Glutamatergic neuron (in vitro differentiated cells): ENCODE results near the gene YLPM1. TPM values are rescaled to one million over a fixed set of nuclear protein-coding genes. Genes with fewer than 3 reads are reported as not detected.

ENCODE experiments used
- DNase-seq: peaks from one replicate; pipeline ENCODE4 v3.0.0; 2022
- H3K27ac Mint-ChIP-seq: one replicate; pipeline ENCODE4 v1.8.0; 2020; ENCODE audit warnings: mild to moderate bottlenecking, mixed read lengths, inconsistent platforms; ENCODE audit not compliant: unreplicated experiment
- H3K27me3 Mint-ChIP-seq: one replicate; pipeline ENCODE4 v1.8.0; 2020; ENCODE audit warnings: mild to moderate bottlenecking, moderate library complexity, mixed read lengths, inconsistent platforms; ENCODE audit not compliant: unreplicated experiment
- H3K36me3 Mint-ChIP-seq: one replicate; pipeline ENCODE4 v1.8.0; 2020; ENCODE audit warnings: mild to moderate bottlenecking, mixed read lengths, inconsistent platforms; ENCODE audit not compliant: unreplicated experiment
- H3K4me1 Mint-ChIP-seq: one replicate; pipeline ENCODE4 v1.8.0; 2020; ENCODE audit warnings: mild to moderate bottlenecking, low read depth, mixed read lengths, inconsistent platforms; ENCODE audit not compliant: unreplicated experiment
- H3K4me3 Mint-ChIP-seq: one replicate; pipeline ENCODE4 v1.8.0; 2020; ENCODE audit warnings: mild to moderate bottlenecking, mixed read lengths, inconsistent platforms; ENCODE audit not compliant: unreplicated experiment
- H3K9me3 Mint-ChIP-seq: one replicate; pipeline ENCODE4 v1.8.0; 2020; ENCODE audit warnings: mild to moderate bottlenecking, moderate library complexity, mixed read lengths, inconsistent platforms; ENCODE audit not compliant: unreplicated experiment
- long read RNA-seq: library from polyadenylated mRNA; unstranded; transcript quantifications from one replicate; pipeline ENCODE4 v2.0.0, GENCODE V29; 2020; ENCODE audit not compliant: unreplicated experiment
- total RNA-seq: library from RNA; stranded (reverse); fragmentation: NEBNext Ultra II Directional; extraction: Animal tissue kit (Norgen Biotek cat#: 25700); gene quantifications from one replicate; pipeline ENCODE4 v1.2.1, GENCODE V29; 2021; ENCODE audit not compliant: unreplicated experiment
- TF ChIP-seq, protein P1 (sequence below): fragments of 200-600 bp; sonication (generic); IDR thresholded peaks from one replicate; pipeline ENCODE4 v1.5.0; 2021; ENCODE audit not compliant: partially characterized antibody, unreplicated experiment

Gene YLPM1
- 99.9 TPM for total RNA-seq
- long read RNA-seq: 0 reads

GRCh38 chr14:74762917-74763802 lies at the start of gene YLPM1:
YLPM1 (plus strand) TSS chr14:74763316; CDS start chr14:74763490, 174 bp downstream.
- peak within 1 kb of the TSS; percentile 97 for H3K4me3 Mint-ChIP-seq
- peak; percentile 90 for DNase-seq

DNA sequence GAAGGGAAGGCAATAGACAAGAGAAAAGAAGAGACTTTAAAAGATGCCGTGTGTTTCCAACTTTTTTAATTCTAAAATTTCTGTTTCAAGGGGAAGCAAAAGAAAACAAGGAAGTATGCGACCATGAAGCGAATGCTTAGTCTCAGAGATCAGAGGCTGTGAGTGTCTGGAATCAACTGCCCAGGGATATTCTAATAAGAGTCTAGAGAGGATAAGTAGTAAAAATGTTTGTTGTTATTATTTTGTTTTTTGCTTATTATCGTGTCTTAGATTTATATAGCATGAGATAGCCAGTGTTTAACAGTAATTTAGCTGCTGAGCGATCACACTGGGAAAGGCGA lies 49.8 kb upstream of the YLPM1 start:
- Mint-ChIP-seq H3K27ac (peak overlapping the region; percentile 92), H3K9me3 (peaks cover 3% of the 10 kb centered on the region), H3K36me3 (no peaks in the 10 kb centered on the region), H3K4me3 (peak overlapping the region; percentile 100), H3K4me1 (peaks cover 10% of the 10 kb centered on the region), H3K27me3 (no peaks in the 10 kb centered on the region)
- TF ChIP-seq, protein P1, sequence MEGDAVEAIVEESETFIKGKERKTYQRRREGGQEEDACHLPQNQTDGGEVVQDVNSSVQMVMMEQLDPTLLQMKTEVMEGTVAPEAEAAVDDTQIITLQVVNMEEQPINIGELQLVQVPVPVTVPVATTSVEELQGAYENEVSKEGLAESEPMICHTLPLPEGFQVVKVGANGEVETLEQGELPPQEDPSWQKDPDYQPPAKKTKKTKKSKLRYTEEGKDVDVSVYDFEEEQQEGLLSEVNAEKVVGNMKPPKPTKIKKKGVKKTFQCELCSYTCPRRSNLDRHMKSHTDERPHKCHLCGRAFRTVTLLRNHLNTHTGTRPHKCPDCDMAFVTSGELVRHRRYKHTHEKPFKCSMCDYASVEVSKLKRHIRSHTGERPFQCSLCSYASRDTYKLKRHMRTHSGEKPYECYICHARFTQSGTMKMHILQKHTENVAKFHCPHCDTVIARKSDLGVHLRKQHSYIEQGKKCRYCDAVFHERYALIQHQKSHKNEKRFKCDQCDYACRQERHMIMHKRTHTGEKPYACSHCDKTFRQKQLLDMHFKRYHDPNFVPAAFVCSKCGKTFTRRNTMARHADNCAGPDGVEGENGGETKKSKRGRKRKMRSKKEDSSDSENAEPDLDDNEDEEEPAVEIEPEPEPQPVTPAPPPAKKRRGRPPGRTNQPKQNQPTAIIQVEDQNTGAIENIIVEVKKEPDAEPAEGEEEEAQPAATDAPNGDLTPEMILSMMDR: no peak
- no peak for DNase-seq

More at GRCh38 chr14:74762917-74763802, at the start of gene YLPM1:
- Mint-ChIP-seq H3K36me3 (peaks cover 4% of the 10 kb centered on the region), H3K4me1 (peaks cover 23% of the 10 kb centered on the region), H3K27me3 (no peaks in the 10 kb centered on the region), H3K9me3 (peaks cover 4% of the 10 kb centered on the region), H3K27ac (peak within 1 kb of the TSS; percentile 90)
- TF ChIP-seq, protein P1: no peak

DNA sequence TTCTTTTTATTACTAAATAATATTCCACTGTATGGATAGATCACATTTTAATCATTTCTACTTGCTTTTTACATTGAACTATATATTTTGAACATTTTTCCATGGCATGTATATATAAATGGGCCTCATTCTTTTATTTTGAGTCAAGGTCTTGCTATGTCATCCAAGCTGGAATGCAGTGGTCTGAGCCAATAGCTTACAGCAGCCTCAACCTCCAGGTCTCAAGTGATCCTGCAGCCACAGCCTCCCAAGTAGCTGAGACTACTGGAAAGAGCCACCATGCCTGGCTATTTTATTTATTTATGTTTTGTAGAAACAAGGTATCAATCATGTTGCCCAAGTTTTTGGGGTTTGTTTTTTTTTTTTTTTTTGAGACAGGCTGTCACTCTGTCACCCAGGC lies 42.6 kb upstream of the YLPM1 start:
- Mint-ChIP-seq H3K27ac (no peak overlapping the region), H3K4me3 (no peak overlapping the region), H3K27me3 (peaks cover 3% of the 10 kb centered on the region), H3K4me1 (no peaks in the 10 kb centered on the region), H3K36me3 (no peaks in the 10 kb centered on the region), H3K9me3 (no peaks in the 10 kb centered on the region)
- TF ChIP-seq, protein P1: no peak
- no peak for DNase-seq

GRCh38 chr14:74723134-74723533 lies 40.0 kb upstream of the YLPM1 start:
- Mint-ChIP-seq H3K36me3 (no peaks in the 10 kb centered on the region), H3K4me1 (no peaks in the 10 kb centered on the region), H3K4me3 (no peak overlapping the region), H3K9me3 (no peaks in the 10 kb centered on the region), H3K27me3 (peaks cover 3% of the 10 kb centered on the region), H3K27ac (no peak overlapping the region)
- no peak for DNase-seq
- TF ChIP-seq, protein P1: no peak

DNA sequence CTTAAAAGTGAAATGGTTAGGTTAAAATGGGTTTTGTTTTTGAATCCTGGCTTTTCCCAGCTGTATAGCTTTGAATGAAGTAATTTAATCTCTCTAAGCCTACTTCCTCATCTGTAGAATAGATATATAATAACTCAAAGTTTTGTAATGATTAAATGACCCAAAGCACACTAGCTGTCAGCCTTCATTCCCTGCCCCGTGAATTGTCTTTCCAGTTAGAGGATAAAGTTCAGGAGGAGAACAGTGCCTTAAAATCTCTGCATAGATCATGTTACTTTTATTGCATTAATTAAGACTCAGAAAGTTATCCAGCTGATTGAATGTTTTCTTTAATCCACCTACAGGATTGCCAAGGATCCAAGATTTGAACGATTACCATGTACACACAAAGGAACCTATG lies 30.7 kb upstream of the YLPM1 start:
- Mint-ChIP-seq H3K9me3 (no peaks in the 10 kb centered on the region), H3K27ac (no peak overlapping the region), H3K4me1 (peaks cover 14% of the 10 kb centered on the region), H3K4me3 (no peak overlapping the region), H3K27me3 (no peaks in the 10 kb centered on the region), H3K36me3 (no peaks in the 10 kb centered on the region)
- TF ChIP-seq, protein P1: no peak
- DNase-seq: no peak
